NT2/D1 (cell line): ENCODE data around the gene TACR2.

ENCODE experiments used
- DNase-seq: peaks from one replicate; pipeline ENCODE4 v3.0.0-alpha.2; 2011; ENCODE audit warnings: low read depth, low spot score
- H3K27me3 ChIP-seq: 2 replicates; pipeline ENCODE4 v1.6.0; 2011; ENCODE audit warnings: mild to moderate bottlenecking; ENCODE audit not compliant: insufficient read length, insufficient read depth
- H3K36me3 ChIP-seq: 2 replicates; pipeline ENCODE4 v1.6.1; 2011; ENCODE audit warnings: mild to moderate bottlenecking, low read length, mixed read lengths; ENCODE audit not compliant: insufficient read depth, insufficient read length
- H3K4me1 ChIP-seq: 2 replicates; pipeline ENCODE4 v1.5.1; 2011; ENCODE audit not compliant: insufficient read depth, insufficient read length
- H3K4me3 ChIP-seq: 2 replicates; pipeline ENCODE4 v1.5.1; 2011; ENCODE audit warnings: low read depth; ENCODE audit not compliant: insufficient read length
- H3K9ac ChIP-seq: 2 replicates; pipeline ENCODE4 v1.6.0; 2011; ENCODE audit warnings: low read depth; ENCODE audit not compliant: insufficient read length
- H3K9me3 ChIP-seq: 2 replicates; pipeline ENCODE4 v1.5.1; 2011; ENCODE audit warnings: mild to moderate bottlenecking, low read length; ENCODE audit not compliant: insufficient read depth
- SUZ12 ChIP-seq: IDR thresholded peaks from 2 replicates; pipeline ENCODE4 v1.6.1; 2011; ENCODE audit not compliant: insufficient read length, insufficient read depth; ENCODE audit errors: extremely low read depth
- YY1 ChIP-seq: IDR thresholded peaks from 2 replicates; pipeline ENCODE4 v1.6.1; 2011; ENCODE audit not compliant: insufficient read length, insufficient read depth
- ZNF274 ChIP-seq: IDR thresholded peaks from 2 replicates; pipeline ENCODE4 v1.6.1; 2011; ENCODE audit warnings: mild to moderate bottlenecking, low read depth, low read length

TACR2 gene

GRCh38 chr10:69415951-69416350, 767 bp downstream of the TACR2 start:
- TF ChIP-seq SUZ12 (no peak), YY1 (no peak), ZNF274 (no peak)
- DNase-seq, result no peak
- Histone ChIP-seq H3K4me3 (no peak overlapping the region), H3K9me3 (no peaks in the 10 kb centered on the region), H3K9ac (no peak overlapping the region), H3K36me3 (no peaks in the 10 kb centered on the region), H3K4me1 (peaks cover 4% of the 10 kb centered on the region), H3K27me3 (no peaks in the 10 kb centered on the region)

- H3K4me3 ChIP-seq, result no peak overlapping the region
- H3K9ac ChIP-seq, result no peak overlapping the region
- TF ChIP-seq ZNF274 (no peak), YY1 (no peak), SUZ12 (no peak)
- no peaks in the 10 kb centered on the region for H3K9me3 ChIP-seq
- DNase-seq, result no peak
- no peaks in the 10 kb centered on the region for H3K36me3 ChIP-seq
- no peaks in the 10 kb centered on the region for H3K27me3 ChIP-seq
- H3K4me1 ChIP-seq, result peaks cover 4% of the 10 kb centered on the region
These were observed 1.7 kb downstream of the TACR2 start for GRCh38 chr10:69415049-69415448.

- DNase-seq, result no peak
- Histone ChIP-seq H3K36me3 (no peaks in the 10 kb centered on the region), H3K27me3 (no peaks in the 10 kb centered on the region), H3K4me3 (no peak overlapping the region), H3K9me3 (no peaks in the 10 kb centered on the region), H3K4me1 (peaks cover 4% of the 10 kb centered on the region), H3K9ac (no peak overlapping the region)
- TF ChIP-seq YY1, result no peak
- TF ChIP-seq SUZ12, result no peak
These were observed 2.4 kb downstream of the TACR2 start for GRCh38 chr10:69414036-69415018.

- Histone ChIP-seq H3K9me3 (no peaks in the 10 kb centered on the region), H3K36me3 (no peaks in the 10 kb centered on the region), H3K4me3 (no peak overlapping the region), H3K4me1 (peaks cover 4% of the 10 kb centered on the region), H3K27me3 (no peaks in the 10 kb centered on the region), H3K9ac (no peak overlapping the region)
- peak; percentile 59 for DNase-seq
- TF ChIP-seq ZNF274 (no peak), YY1 (no peak), SUZ12 (no peak)
These were observed 3.4 kb downstream of the TACR2 start for GRCh38 chr10:69413221-69413865.

- Histone ChIP-seq H3K4me1 (peaks cover 6% of the 10 kb centered on the region), H3K9ac (no peak overlapping the region), H3K27me3 (no peaks in the 10 kb centered on the region), H3K36me3 (no peaks in the 10 kb centered on the region), H3K4me3 (no peak overlapping the region), H3K9me3 (no peaks in the 10 kb centered on the region)
- DNase-seq, result no peak
- TF ChIP-seq ZNF274, result no peak
- TF ChIP-seq SUZ12, result no peak
- TF ChIP-seq YY1, result no peak
These were observed 4.4 kb downstream of the TACR2 start for GRCh38 chr10:69412232-69412790.

GRCh38 chr10:69411476-69411875, 5.2 kb downstream of the TACR2 start:
- TF ChIP-seq YY1 (no peak), ZNF274 (no peak), SUZ12 (no peak)
- peaks cover 11% of the 10 kb centered on the region for H3K4me1 ChIP-seq
- no peak for DNase-seq

GRCh38 chr10:69410487-69410886, 6.2 kb downstream of the TACR2 start:
- H3K4me1 ChIP-seq, result peaks cover 11% of the 10 kb centered on the region
- DNase-seq, result no peak
- H3K9ac ChIP-seq, result no peak overlapping the region
- H3K9me3 ChIP-seq, result no peaks in the 10 kb centered on the region
- no peak for TF ChIP-seq YY1
- TF ChIP-seq ZNF274, result no peak
- no peak for TF ChIP-seq SUZ12
- no peak overlapping the region for H3K4me3 ChIP-seq
- H3K27me3 ChIP-seq, result no peaks in the 10 kb centered on the region
- peaks cover under 1% of the 10 kb centered on the region for H3K36me3 ChIP-seq

More at GRCh38 chr10:69411476-69411875, 5.2 kb downstream of the TACR2 start:
- Histone ChIP-seq H3K9me3 (no peaks in the 10 kb centered on the region), H3K27me3 (no peaks in the 10 kb centered on the region), H3K4me3 (no peak overlapping the region), H3K36me3 (no peaks in the 10 kb centered on the region), H3K9ac (no peak overlapping the region)
